ENCODE results near the gene GFER. TPM values are rescaled to one million over a fixed set of nuclear protein-coding genes. Genes with fewer than 3 reads are reported as not detected.

GFER gene
- total RNA-seq, 1 experiment from 2014 or later, result 26.2 TPM

GRCh38 chr16:1993731-1994131 lies 9.7 kb downstream of the GFER start:
- no peak for TF ChIP-seq EZH2 (IDR thresholded peaks at IDR 0.05; ENCODE audit: borderline replicate concordance, low read depth, low read length, poor library complexity, severe bottlenecking)
- TF ChIP-seq CTCF (conservative IDR thresholded peaks at IDR 0.05; ENCODE audit: low read depth, low read length), result no peak
- Histone ChIP-seq H3K9me3 (ENCODE audit: low read depth, low read length, poor library complexity, severe bottlenecking) (no peaks in the 10 kb centered on the region), H3K4me1 (ENCODE audit: insufficient read depth, low read length, poor library complexity, severe bottlenecking) (peaks cover 6% of the 10 kb centered on the region), H3K36me3 (ENCODE audit: insufficient read depth, low read length, poor library complexity, severe bottlenecking) (peaks cover 20% of the 10 kb centered on the region), H3K27ac (ENCODE audit: low read depth, low read length, poor library complexity, severe bottlenecking) (peak overlapping the region; percentile 29), H3K4me3 (ENCODE audit: low read depth, low read length, poor library complexity, severe bottlenecking) (no peak overlapping the region), H3K27me3 (replicated peaks; ENCODE audit: insufficient read depth, low read depth, low read length, poor library complexity) (peaks cover 17% of the 10 kb centered on the region)
- no peak for DNase-seq (ENCODE audit: low spot score)
- CTCF ChIA-PET, result no interaction called here
- POLR2A ChIA-PET (ENCODE audit: low non-redundant PET), result no interaction called here
- intact Hi-C loops (cut with micrococcal nuclease; ENCODE audit: unreplicated experiment), result no loop called here
- BruUV-seq (replicated peaks), result no TSS peak

GRCh38 chr16:1997494-1998359 lies 13.7 kb downstream of the GFER start:
- H3K27me3 ChIP-seq (replicated peaks; ENCODE audit: insufficient read depth, low read depth, low read length, poor library complexity), result no peaks in the 10 kb centered on the region
- no peaks in the 10 kb centered on the region for H3K4me1 ChIP-seq (ENCODE audit: insufficient read depth, low read length, poor library complexity, severe bottlenecking)
- no peaks in the 10 kb centered on the region for H3K9me3 ChIP-seq (ENCODE audit: low read depth, low read length, poor library complexity, severe bottlenecking)
- TF ChIP-seq CTCF (conservative IDR thresholded peaks at IDR 0.05; ENCODE audit: low read depth, low read length) (no peak), EZH2 (IDR thresholded peaks at IDR 0.05; ENCODE audit: borderline replicate concordance, low read depth, low read length, poor library complexity, severe bottlenecking) (no peak)
- no peak for DNase-seq (ENCODE audit: low spot score)
- no peak overlapping the region for H3K27ac ChIP-seq (ENCODE audit: low read depth, low read length, poor library complexity, severe bottlenecking)
- POLR2A ChIA-PET (ENCODE audit: low non-redundant PET), result no interaction called here
- peaks cover 56% of the 10 kb centered on the region for H3K36me3 ChIP-seq (ENCODE audit: insufficient read depth, low read length, poor library complexity, severe bottlenecking)
- intact Hi-C loops (cut with micrococcal nuclease; ENCODE audit: unreplicated experiment), result no loop called here
- H3K4me3 ChIP-seq (ENCODE audit: low read depth, low read length, poor library complexity, severe bottlenecking), result no peak overlapping the region
- BruUV-seq (replicated peaks), result TSS peak; percentile 38
- CTCF ChIA-PET, result no interaction called here

- no peaks in the 10 kb centered on the region for H3K4me1 ChIP-seq (ENCODE audit: insufficient read depth, low read length, poor library complexity, severe bottlenecking)
- no peaks in the 10 kb centered on the region for H3K27me3 ChIP-seq (replicated peaks; ENCODE audit: insufficient read depth, low read depth, low read length, poor library complexity)
- intact Hi-C loops (cut with micrococcal nuclease; ENCODE audit: unreplicated experiment), result no loop called here
- peaks cover 63% of the 10 kb centered on the region for H3K36me3 ChIP-seq (ENCODE audit: insufficient read depth, low read length, poor library complexity, severe bottlenecking)
- no peak overlapping the region for H3K27ac ChIP-seq (ENCODE audit: low read depth, low read length, poor library complexity, severe bottlenecking)
- no peak for TF ChIP-seq EZH2 (IDR thresholded peaks at IDR 0.05; ENCODE audit: borderline replicate concordance, low read depth, low read length, poor library complexity, severe bottlenecking)
- no peak for TF ChIP-seq CTCF (conservative IDR thresholded peaks at IDR 0.05; ENCODE audit: low read depth, low read length)
- ChIA-PET POLR2A (ENCODE audit: low non-redundant PET) (no interaction called here), CTCF (interaction anchor here (0.6 kb wide), 1 partner anchor 500 kb away, joined by 3 read pairs; no protein-coding TSS in a partner anchor)
- no peak overlapping the region for H3K4me3 ChIP-seq (ENCODE audit: low read depth, low read length, poor library complexity, severe bottlenecking)
- H3K9me3 ChIP-seq (ENCODE audit: low read depth, low read length, poor library complexity, severe bottlenecking), result no peaks in the 10 kb centered on the region
- no TSS peak for BruUV-seq (replicated peaks)
- no peak for DNase-seq (ENCODE audit: low spot score)
These were observed 14.4 kb downstream of the GFER start for GRCh38 chr16:1998360-1998835.
